Large intestine (tissue), 3 donors: ENCODE measurements around the gene CALCOCO1. TPM values are rescaled to one million over a fixed set of nuclear protein-coding genes. Genes with fewer than 3 reads are reported as not detected.
A peak's percentile ranks its signal among the peaks of the same experiment; 100 is the strongest.

Experiments used
- DNase-seq, 2 donors: peaks; one replicate each; pipeline versions ENCODE4 v3.0.0 to v3.0.0-alpha.2; 2013
- H3K27ac ChIP-seq: one replicate; pipeline ENCODE4 v1.5.1; 2013; ENCODE audit warnings: low read length
- H3K27me3 ChIP-seq: 2 replicates; pipeline ENCODE4 v1.6.1; 2013; ENCODE audit warnings: low read length; ENCODE audit not compliant: control insufficient read depth, insufficient read depth
- H3K36me3 ChIP-seq: 2 replicates; pipeline ENCODE4 v1.6.1; 2013; ENCODE audit warnings: low read length; ENCODE audit not compliant: control insufficient read depth, insufficient read depth
- H3K4me1 ChIP-seq: one replicate; pipeline ENCODE4 v1.6.1; 2013; ENCODE audit warnings: low read length; ENCODE audit not compliant: control insufficient read depth, insufficient read depth
- H3K4me3 ChIP-seq: one replicate; pipeline ENCODE4 v1.5.1; 2013; ENCODE audit warnings: low read length
- H3K9me3 ChIP-seq: one replicate; pipeline ENCODE4 v1.6.1; 2013; ENCODE audit warnings: mild to moderate bottlenecking, low read depth, low read length, moderate library complexity; ENCODE audit not compliant: control insufficient read depth
- WGBS: methylation state at CpG from one replicate; pipeline ENCODE4 v1.1.5; 2013; ENCODE audit warnings: low lambda C conversion rate; ENCODE audit not compliant: insufficient coverage; 5-methylcytosine and 5-hydroxymethylcytosine counted together
- polyA plus RNA-seq: library from polyadenylated mRNA; unstranded; fragments of 120-200 nt; gene quantifications from one replicate; pipeline ENCODE4 v1.2.1, GENCODE V29; 2013

CALCOCO1 gene
- polyA plus RNA-seq, 1 donor: 91.5 TPM

DNA sequence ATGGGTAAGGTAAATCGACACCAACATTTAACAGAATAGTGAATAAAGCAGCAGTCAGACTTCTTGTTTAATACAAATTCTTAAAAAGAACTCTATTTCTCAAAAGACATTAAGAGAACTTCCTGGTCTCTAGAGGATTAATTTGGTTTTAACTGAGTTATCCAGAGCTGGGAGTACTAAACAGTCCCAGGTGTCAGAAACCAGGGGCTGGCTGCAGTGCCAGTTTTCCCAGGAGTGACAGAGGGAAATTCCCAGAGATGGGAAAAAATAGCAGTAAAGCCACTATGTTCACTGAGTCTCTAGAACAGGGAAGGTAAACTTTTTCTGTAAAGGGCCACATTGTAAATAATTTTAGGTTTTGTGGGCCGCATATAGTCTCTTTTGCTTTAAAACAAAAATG is 60.2 kb downstream of the CALCOCO1 start:
- peaks cover 79% of the 10 kb centered on the region for H3K36me3 ChIP-seq
- DNase-seq: no peak
- no peak overlapping the region for H3K27ac ChIP-seq
- H3K4me1 ChIP-seq: no peaks in the 10 kb centered on the region
- no CpG with 5 or more reads among the region's 2 CpGs for WGBS
- H3K27me3 ChIP-seq: no peaks in the 10 kb centered on the region
- no peak overlapping the region for H3K4me3 ChIP-seq
- H3K9me3 ChIP-seq: no peaks in the 10 kb centered on the region

DNA sequence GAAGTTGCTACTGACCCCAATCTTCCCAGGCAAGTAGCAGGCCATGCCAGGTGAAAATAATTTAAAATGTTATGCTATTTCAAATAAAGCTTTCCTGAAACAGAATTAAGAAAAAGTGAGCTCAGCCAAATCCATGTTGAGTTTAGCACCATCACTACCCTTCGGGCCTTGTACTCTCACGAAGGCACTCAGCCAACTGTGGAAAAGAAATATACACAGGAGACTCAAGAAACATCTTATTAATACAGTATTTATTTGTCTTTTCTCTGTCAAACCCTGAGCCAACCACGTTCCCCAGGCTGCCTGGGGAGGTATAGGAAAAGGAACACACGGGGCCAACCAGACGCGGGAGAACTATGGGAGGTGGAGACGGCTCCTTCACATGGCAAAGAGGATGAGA is 62.3 kb downstream of the CALCOCO1 start:
- H3K27me3 ChIP-seq: no peaks in the 10 kb centered on the region
- no peak for DNase-seq
- no peak overlapping the region for H3K27ac ChIP-seq
- no CpG with 5 or more reads among the region's 7 CpGs for WGBS
- peaks cover 60% of the 10 kb centered on the region for H3K36me3 ChIP-seq
- H3K4me1 ChIP-seq: peaks cover 5% of the 10 kb centered on the region
- no peaks in the 10 kb centered on the region for H3K9me3 ChIP-seq
- H3K4me3 ChIP-seq: no peak overlapping the region

DNA sequence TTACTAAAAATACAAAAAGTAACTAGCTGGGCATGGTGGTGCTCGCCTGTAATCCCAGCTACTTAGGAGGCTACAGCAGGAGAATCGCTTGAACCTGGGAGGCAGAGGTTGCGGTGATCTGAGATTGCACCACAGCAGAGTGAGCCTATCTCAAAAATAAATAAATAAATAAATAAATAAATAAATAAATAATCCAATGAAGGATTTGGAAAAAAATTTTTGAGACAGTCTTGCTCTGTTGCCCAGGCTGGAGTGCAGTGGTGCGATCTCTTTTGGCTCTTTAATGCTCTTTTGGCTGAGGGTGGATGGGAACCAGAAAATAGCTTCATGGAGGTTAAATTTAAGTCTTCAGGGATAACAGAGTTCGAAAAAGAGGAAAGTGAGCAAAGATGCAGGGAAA is 63.1 kb downstream of the CALCOCO1 start:
- Histone ChIP-seq H3K4me3 (no peak overlapping the region), H3K27ac (no peak overlapping the region), H3K27me3 (no peaks in the 10 kb centered on the region), H3K9me3 (no peaks in the 10 kb centered on the region), H3K36me3 (peaks cover 52% of the 10 kb centered on the region), H3K4me1 (peaks cover 13% of the 10 kb centered on the region)
- no peak for DNase-seq
- 70% methylated on average over 2 of the region's 5 CpGs for WGBS

DNA sequence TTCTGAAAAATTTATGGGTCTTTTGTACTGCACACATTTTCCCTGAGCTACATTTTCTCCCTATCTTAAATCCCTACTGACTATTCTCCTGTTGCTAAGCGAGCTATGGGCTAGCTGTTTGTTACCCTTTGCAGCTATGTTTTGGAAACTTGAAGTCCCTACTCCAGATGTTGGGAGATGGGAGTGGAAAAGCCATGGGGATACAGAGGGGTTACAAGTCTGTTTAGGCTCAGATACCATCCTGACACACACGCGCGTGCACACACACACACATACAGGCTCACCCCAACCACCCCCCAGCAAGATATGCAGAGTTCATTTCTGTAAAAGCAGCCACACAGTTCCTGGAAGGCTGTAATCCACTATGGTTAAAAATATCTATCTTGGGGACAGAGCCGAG is 67.2 kb downstream of the CALCOCO1 start:
- Histone ChIP-seq H3K36me3 (peaks cover 21% of the 10 kb centered on the region), H3K27me3 (no peaks in the 10 kb centered on the region), H3K9me3 (no peaks in the 10 kb centered on the region), H3K27ac (peak overlapping the region; percentile 76), H3K4me3 (no peak overlapping the region), H3K4me1 (peaks cover 33% of the 10 kb centered on the region)
- peak in 1 of 2 donors; percentile 41 for DNase-seq
- WGBS: 29% methylated on average over 1 of the region's 5 CpGs

DNA sequence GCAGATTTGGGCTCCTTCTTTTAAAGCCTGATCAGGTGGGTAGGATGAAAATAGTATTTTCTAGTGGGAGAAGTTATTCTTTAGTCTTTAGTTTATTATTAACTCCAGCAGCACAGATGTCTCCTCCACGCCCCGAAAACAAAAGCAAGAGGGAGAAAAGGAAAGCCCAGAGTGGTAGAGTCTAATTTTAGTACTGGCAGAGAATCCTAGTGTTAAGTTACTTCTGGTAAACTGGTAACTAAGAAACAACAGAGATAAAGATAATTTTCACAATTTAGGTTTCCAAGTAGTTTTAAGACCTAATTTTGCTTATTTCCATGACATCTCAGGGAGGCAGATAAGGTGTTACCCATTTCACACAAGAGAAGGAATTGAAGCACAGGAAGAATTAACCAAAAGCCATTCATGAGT is 67.7 kb downstream of the CALCOCO1 start:
- no peaks in the 10 kb centered on the region for H3K27me3 ChIP-seq
- no peak overlapping the region for H3K4me3 ChIP-seq
- H3K36me3 ChIP-seq: peaks cover 16% of the 10 kb centered on the region
- DNase-seq: peak in 1 of 2 donors; percentile 52
- WGBS: no CpG with 5 or more reads among the region's 2 CpGs
- H3K4me1 ChIP-seq: peaks cover 33% of the 10 kb centered on the region
- H3K27ac ChIP-seq: peak overlapping the region; percentile 76
- no peaks in the 10 kb centered on the region for H3K9me3 ChIP-seq

DNA sequence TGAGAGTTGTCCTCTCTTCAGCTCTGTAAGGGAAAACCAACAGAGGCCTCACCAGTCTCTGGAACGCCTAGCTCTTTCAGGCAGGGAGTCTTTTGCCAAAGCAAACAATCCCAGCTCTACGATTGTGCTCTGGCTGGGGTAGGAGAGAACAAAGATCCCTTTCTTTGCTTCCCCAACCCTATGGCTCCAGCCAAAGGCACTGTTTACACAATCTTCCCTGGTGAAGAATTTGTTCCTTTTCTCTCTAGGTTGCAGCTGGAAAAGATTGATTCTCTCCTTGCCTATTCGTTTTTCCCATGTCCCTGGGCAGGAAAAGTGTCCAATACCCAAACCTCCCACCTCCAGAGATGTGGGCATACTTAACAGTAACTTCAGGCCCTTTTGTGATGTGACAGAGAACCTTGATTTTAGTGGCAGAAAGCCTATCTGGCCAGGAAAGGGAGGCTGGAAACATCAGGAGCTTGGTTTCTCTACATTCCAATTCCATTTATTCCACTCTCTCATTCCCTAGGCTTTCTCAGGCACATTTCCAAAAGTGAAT is 68.2 kb downstream of the CALCOCO1 start:
- Histone ChIP-seq H3K36me3 (peaks cover 12% of the 10 kb centered on the region), H3K27me3 (no peaks in the 10 kb centered on the region), H3K27ac (peak overlapping the region; percentile 76), H3K4me1 (peaks cover 33% of the 10 kb centered on the region), H3K9me3 (no peaks in the 10 kb centered on the region), H3K4me3 (no peak overlapping the region)
- DNase-seq: peak; percentile 59 to 83
- WGBS: no CpG with 5 or more reads among the region's 3 CpGs

Other genes with a start within 250 kb of the CALCOCO1 start
- 13.7 TPM for gene MAP3K12, start 228.0 kb downstream of the CALCOCO1 start, polyA plus RNA-seq
- 34.0 TPM for gene TARBP2, start 226.2 kb downstream of the CALCOCO1 start, polyA plus RNA-seq
- not detected for gene NPFF, start 220.0 kb downstream of the CALCOCO1 start, polyA plus RNA-seq
- gene ATF7, start 101.1 kb downstream of the CALCOCO1 start, polyA plus RNA-seq: 32.4 TPM
- gene ATP5MC2, start 51.4 kb downstream of the CALCOCO1 start, polyA plus RNA-seq: 588 TPM
- not detected for gene CISTR, start 24.5 kb upstream of the CALCOCO1 start, polyA plus RNA-seq
- not detected for gene HOXC13, start 211.4 kb upstream of the CALCOCO1 start, polyA plus RNA-seq
- gene HOXC12, start 227.5 kb upstream of the CALCOCO1 start, polyA plus RNA-seq: not detected
- gene HOXC11, start 245.7 kb upstream of the CALCOCO1 start, polyA plus RNA-seq: 0.18 TPM
- 0.04 TPM for gene HOTAIR, start 247.5 kb upstream of the CALCOCO1 start, polyA plus RNA-seq